ENCODE results near the gene ZSWIM7.

DNA sequence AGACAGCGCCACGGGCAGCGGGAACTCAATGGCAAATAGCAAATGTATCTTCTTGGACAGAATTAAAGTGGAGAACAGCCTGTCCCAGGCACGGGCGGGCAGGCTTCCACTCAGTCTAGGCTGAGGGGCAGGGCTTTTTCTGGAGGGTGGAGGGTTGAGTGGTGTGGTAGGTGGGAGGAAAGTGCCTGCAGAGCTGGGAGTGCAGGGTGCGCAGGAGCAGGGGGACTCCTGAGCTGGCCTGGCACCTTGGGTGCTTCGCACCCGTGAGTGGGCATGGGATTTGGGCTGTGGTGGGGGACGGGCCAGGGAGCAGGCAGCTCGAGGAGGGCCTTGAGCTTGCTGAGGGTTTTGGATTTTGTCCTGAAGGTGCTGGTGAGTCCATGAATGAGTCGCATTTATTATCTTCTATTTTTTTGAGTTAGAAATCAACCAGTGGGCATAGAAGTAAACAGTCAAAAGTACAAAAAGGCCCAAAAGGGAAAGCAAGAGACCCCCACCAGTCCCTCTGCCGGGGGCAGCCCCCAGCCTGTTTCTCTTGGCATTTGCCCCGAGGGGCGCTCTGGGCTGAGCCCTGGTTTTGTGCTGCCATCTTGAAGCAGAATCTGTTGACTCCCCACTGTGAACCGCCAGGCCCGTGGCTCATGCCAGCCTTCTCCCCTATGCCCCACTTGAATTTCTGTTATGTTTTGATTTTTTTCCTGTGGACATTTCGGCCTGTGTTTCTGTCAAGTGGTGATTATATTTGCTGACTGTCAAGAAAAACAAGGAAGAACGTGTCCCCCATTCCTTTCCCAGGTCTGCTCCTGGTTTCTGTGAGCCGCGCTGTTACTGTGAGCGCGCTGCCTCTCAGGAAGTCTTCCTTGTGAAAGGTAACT, 46.4 kb downstream of the ZSWIM7 start:
- TF ChIP-seq, protein P1, sequence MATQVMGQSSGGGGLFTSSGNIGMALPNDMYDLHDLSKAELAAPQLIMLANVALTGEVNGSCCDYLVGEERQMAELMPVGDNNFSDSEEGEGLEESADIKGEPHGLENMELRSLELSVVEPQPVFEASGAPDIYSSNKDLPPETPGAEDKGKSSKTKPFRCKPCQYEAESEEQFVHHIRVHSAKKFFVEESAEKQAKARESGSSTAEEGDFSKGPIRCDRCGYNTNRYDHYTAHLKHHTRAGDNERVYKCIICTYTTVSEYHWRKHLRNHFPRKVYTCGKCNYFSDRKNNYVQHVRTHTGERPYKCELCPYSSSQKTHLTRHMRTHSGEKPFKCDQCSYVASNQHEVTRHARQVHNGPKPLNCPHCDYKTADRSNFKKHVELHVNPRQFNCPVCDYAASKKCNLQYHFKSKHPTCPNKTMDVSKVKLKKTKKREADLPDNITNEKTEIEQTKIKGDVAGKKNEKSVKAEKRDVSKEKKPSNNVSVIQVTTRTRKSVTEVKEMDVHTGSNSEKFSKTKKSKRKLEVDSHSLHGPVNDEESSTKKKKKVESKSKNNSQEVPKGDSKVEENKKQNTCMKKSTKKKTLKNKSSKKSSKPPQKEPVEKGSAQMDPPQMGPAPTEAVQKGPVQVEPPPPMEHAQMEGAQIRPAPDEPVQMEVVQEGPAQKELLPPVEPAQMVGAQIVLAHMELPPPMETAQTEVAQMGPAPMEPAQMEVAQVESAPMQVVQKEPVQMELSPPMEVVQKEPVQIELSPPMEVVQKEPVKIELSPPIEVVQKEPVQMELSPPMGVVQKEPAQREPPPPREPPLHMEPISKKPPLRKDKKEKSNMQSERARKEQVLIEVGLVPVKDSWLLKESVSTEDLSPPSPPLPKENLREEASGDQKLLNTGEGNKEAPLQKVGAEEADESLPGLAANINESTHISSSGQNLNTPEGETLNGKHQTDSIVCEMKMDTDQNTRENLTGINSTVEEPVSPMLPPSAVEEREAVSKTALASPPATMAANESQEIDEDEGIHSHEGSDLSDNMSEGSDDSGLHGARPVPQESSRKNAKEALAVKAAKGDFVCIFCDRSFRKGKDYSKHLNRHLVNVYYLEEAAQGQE (IDR thresholded peaks at IDR 0.05; ENCODE audit: insufficient read depth in 1 of 2, low read depth in 2 of 2, low read length in 2 of 2): no peak
- TF ChIP-seq POLR2AphosphoS5 (IDR thresholded peaks at IDR 0.05; ENCODE audit: low read depth, low read length): no peak
